Measurements from ENCODE around the gene RASGRF2. TPM values are rescaled to one million over a fixed set of nuclear protein-coding genes. Genes with fewer than 3 reads are reported as not detected.

The RASGRF2 gene
- total and polyA plus RNA-seq, 9 of the 15 experiments (the other 6 are each of a cell fraction or from before 2014, with no cell fraction given) = 0.01 to 0.22 (median 0.08) TPM; not detected in 2

DNA sequence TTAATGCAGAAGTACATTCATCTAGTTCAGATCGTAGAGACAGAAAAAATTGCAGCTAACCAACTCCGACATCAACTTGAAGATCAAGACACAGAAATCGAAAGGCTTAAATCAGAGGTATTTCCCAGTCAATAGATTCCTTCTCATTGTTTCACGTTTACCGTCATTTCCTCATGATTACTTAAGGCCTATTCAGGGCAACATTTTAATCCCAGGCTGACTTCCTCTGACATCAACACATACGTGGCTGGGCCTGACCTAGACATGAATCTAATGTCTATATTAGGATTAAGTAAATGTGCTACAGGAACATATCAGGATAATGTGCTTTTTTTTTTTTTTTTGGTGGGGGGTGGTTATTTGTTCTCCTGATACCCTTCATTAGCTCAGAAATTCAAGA is 107.9 kb downstream of the RASGRF2 start:
- Histone ChIP-seq H4K20me1 (replicated peaks; ENCODE audit: control insufficient read depth, insufficient read depth, low read length) (no peaks in the 10 kb centered on the region), H3K4me1 (replicated peaks in 1 of 2; ENCODE audit: control insufficient read depth in 2 of 2, insufficient read depth in 2 of 2, low read length in 2 of 2) (no peaks in the 10 kb centered on the region), H3K9ac (ENCODE audit: insufficient read depth in 1 of 2, low read depth in 2 of 2, low read length in 2 of 2) (no peak overlapping the region), H3K27ac (ENCODE audit: extremely low read depth, low read depth, low read length) (no peak overlapping the region), H3K4me2 (ENCODE audit: insufficient read depth, low read length) (no peak overlapping the region), H2AFZ (ENCODE audit: low read depth, low read length) (no peak overlapping the region), H3K27me3 (ENCODE audit: control insufficient read depth in 2 of 2, insufficient read depth in 2 of 2, low read length in 2 of 2) (peaks cover 5 to 19% of the 10 kb centered on the region in 2 experiments; a peak in 4 of 5 replicates), H3K79me2 (ENCODE audit: control insufficient read depth, insufficient read depth, low read length) (no peaks in the 10 kb centered on the region), H3K9me3 (replicated peaks; ENCODE audit: control insufficient read depth, insufficient read depth, low read depth, low read length) (no peaks in the 10 kb centered on the region), H3K4me3 (no peak overlapping the region), H3K9me1 (ENCODE audit: control insufficient read depth, insufficient read depth, low read length) (no peaks in the 10 kb centered on the region), H3K36me3 (ENCODE audit: control insufficient read depth, insufficient read depth, low read length) (no peaks in the 10 kb centered on the region)
- in situ Hi-C loops (cut with MboI) (no loop called here), intact Hi-C loops (cut with micrococcal nuclease) (no loop called here)
- ChIA-PET CTCF (ENCODE audit: low intra/inter-chr PET ratio) (no interaction called here), POLR2A (no interaction called here)
- WGBS (ENCODE audit: insufficient coverage, low coverage, missing lambda C conversion rate) = 0% methylated on average over 6 of the region's 6 CpGs
- TF ChIP-seq GABPB2 (CRISPR knock-in tag; conservative IDR thresholded peaks at IDR 0.05) (no peak), ZFP1 (CRISPR knock-in tag; IDR thresholded peaks at IDR 0.05) (no peak), TBL1XR1 (IDR thresholded peaks at IDR 0.05; ENCODE audit: low read length in 2 of 2) (no peak), RFX5 (IDR thresholded peaks at IDR 0.05; ENCODE audit: low read depth, low read length) (no peak), SNRNP70 (optimal IDR thresholded peaks at IDR 0.05; ENCODE audit: low read depth, low read length) (no peak), ZNF444 (CRISPR knock-in tag; IDR thresholded peaks at IDR 0.05) (no peak), JUN (IDR thresholded peaks at IDR 0.05; ENCODE audit: borderline replicate concordance, low read depth, low read length) (no peak), JUN (CRISPR knock-in tag; IDR thresholded peaks at IDR 0.05; ENCODE audit: borderline replicate concordance) (no peak), FOXM1 (IDR thresholded peaks at IDR 0.05; ENCODE audit: low read depth) (no peak), FOXM1 (CRISPR knock-in tag; IDR thresholded peaks at IDR 0.05; ENCODE audit: low read depth) (no peak), ARNT (IDR thresholded peaks at IDR 0.05) (no peak)
- TF ChIP-seq, protein P1, sequence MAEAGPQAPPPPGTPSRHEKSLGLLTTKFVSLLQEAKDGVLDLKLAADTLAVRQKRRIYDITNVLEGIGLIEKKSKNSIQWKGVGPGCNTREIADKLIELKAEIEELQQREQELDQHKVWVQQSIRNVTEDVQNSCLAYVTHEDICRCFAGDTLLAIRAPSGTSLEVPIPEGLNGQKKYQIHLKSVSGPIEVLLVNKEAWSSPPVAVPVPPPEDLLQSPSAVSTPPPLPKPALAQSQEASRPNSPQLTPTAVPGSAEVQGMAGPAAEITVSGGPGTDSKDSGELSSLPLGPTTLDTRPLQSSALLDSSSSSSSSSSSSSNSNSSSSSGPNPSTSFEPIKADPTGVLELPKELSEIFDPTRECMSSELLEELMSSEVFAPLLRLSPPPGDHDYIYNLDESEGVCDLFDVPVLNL (CRISPR knock-in tag; IDR thresholded peaks at IDR 0.05; ENCODE audit: low read depth) = no peak
- TF ChIP-seq, protein P2, sequence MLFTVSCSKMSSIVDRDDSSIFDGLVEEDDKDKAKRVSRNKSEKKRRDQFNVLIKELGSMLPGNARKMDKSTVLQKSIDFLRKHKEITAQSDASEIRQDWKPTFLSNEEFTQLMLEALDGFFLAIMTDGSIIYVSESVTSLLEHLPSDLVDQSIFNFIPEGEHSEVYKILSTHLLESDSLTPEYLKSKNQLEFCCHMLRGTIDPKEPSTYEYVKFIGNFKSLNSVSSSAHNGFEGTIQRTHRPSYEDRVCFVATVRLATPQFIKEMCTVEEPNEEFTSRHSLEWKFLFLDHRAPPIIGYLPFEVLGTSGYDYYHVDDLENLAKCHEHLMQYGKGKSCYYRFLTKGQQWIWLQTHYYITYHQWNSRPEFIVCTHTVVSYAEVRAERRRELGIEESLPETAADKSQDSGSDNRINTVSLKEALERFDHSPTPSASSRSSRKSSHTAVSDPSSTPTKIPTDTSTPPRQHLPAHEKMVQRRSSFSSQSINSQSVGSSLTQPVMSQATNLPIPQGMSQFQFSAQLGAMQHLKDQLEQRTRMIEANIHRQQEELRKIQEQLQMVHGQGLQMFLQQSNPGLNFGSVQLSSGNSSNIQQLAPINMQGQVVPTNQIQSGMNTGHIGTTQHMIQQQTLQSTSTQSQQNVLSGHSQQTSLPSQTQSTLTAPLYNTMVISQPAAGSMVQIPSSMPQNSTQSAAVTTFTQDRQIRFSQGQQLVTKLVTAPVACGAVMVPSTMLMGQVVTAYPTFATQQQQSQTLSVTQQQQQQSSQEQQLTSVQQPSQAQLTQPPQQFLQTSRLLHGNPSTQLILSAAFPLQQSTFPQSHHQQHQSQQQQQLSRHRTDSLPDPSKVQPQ (CRISPR knock-in tag; IDR thresholded peaks at IDR 0.05; ENCODE audit: borderline replicate concordance) = no peak
- FAIRE-seq (no peak), DNase-seq (ENCODE audit: extremely low read depth in 1 of 4, low spot score in 3 of 4) (no peak), ATAC-seq (no peak)
- no TSS peak for BruUV-seq (replicated peaks)

Data from K562 (cell line).